Small intestine (tissue), 7 donors: ENCODE data around the gene GOLGA8B. TPM values are rescaled to one million over a fixed set of nuclear protein-coding genes. Genes with fewer than 3 reads are reported as not detected.
"Not testable (repeated sequence)": the region's sequence is repeated elsewhere in the genome, so short reads cannot be mapped to it uniquely, and the experiment has no call there.

ENCODE experiments used
- DNase-seq, 2 donors: peaks; one replicate each; pipeline versions ENCODE4 v3.0.0 to v3.0.0-alpha.2; 2013
- FAIRE-seq: peaks from 2 replicates; lab custom pipeline; 2012; peaks lifted over from hg19 to GRCh38; lab: Jason Lieb, UNC
- H3K27ac ChIP-seq, 3 donors: one replicate each; pipeline ENCODE4 v1.5.1; 2013; ENCODE audit warnings: low read length in 2 of 3, mild to moderate bottlenecking in 2 of 3, control low read depth in 1 of 3, inconsistent platforms in 1 of 3, low read depth in 1 of 3, moderate library complexity in 1 of 3
- H3K27me3 ChIP-seq, 3 donors: one replicate each; pipeline ENCODE4 v1.6.1; 2013; ENCODE audit warnings: low read length in 3 of 3, inconsistent platforms in 1 of 3; ENCODE audit not compliant: control insufficient read depth in 3 of 3, insufficient read depth in 3 of 3
- H3K36me3 ChIP-seq, 3 donors: one replicate each; pipeline ENCODE4 v1.6.1; 2013; ENCODE audit warnings: low read length in 3 of 3, inconsistent platforms in 1 of 3, low read depth in 1 of 3, mild to moderate bottlenecking in 1 of 3, moderate library complexity in 1 of 3; ENCODE audit not compliant: control insufficient read depth in 3 of 3, insufficient read depth in 2 of 3
- H3K4me1 ChIP-seq, 3 donors: one replicate each; pipeline ENCODE4 v1.6.1; 2013; ENCODE audit warnings: low read length in 2 of 3, inconsistent platforms in 1 of 3, low read depth in 1 of 3, mild to moderate bottlenecking in 1 of 3, moderate library complexity in 1 of 3; ENCODE audit not compliant: control insufficient read depth in 3 of 3, insufficient read depth in 2 of 3
- H3K4me3 ChIP-seq, 3 donors: one replicate each; pipeline ENCODE4 v1.5.1; 2013; ENCODE audit warnings: low read length in 3 of 3, control low read depth in 1 of 3, inconsistent platforms in 1 of 3, low read depth in 1 of 3, mild to moderate bottlenecking in 1 of 3, moderate library complexity in 1 of 3
- H3K9me3 ChIP-seq, 2 donors: one replicate each; pipeline ENCODE4 v1.6.1; 2013; ENCODE audit warnings: low read depth in 1 of 2, low read length in 1 of 2; ENCODE audit not compliant: control insufficient read depth in 2 of 2, insufficient read depth in 1 of 2
- WGBS, 3 donors: extraction: QIAGEN DNeasy Blood & Tissue Kit; methylation state at CpG; one replicate each; pipeline ENCODE4 v1.1.7; 2013; 5-methylcytosine and 5-hydroxymethylcytosine counted together
- polyA plus RNA-seq, 4 donors: library from polyadenylated mRNA; stranded (reverse) in 3 of 4; unstranded in 1 of 4; fragments of 200-250 nt in 3 of 4; fragments of 120-200 nt in 1 of 4; gene quantifications; one replicate each; pipeline versions ENCODE4 v1.2.1 to v1.2.3, GENCODE V29; 2013
- donor health status: healthy with polysubstance abuse.
- donor health status: control.
- donor health status: control.
- donor health status: Bipolar disorder and iron deficiency.
- donor health status: healthy.

Gene GOLGA8B
- polyA plus RNA-seq, 4 donors = 7.6 to 77.4 (median 37.4) TPM

DNA sequence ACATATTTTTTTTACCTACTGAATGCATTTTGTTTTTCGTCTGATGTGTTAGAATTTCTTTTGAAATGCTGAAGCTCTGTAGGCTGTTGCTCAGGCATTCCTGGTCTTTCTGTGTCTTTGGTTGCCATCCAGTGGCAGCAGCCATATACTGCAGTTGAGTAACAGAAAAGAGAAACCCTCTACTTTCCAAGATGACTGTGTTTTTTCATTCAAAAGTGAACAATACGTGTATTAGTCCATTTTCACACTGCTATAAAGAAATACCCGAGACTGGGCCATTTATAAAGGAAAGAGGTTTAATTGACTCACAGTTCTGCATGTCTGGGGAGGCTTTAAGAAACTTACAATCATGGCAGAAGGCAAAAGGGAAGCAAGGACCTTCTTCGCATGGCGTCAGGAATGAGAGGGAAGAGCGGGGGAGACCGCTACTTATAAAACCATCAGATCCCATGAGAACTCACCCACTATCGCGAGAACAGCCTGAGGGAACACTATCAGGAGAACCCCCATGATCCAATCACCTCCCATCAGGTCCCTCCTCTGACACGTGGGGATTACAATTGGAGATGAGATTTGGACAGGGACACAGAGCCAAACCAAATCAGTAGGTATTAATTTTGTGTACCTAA lies 4.7 kb upstream of the GOLGA8B start:
- DNase-seq = peak; percentile 57 to 63
- H3K27ac ChIP-seq = no peak overlapping the region
- no peaks in the 10 kb centered on the region for H3K9me3 ChIP-seq
- peaks cover 0 to 14% (median 0%) of the 10 kb centered on the region in 3 donors for H3K27me3 ChIP-seq
- H3K4me1 ChIP-seq = no peaks in the 10 kb centered on the region
- 13 to 19% (median 15%) methylated on average over 10 of the region's 10 CpGs for WGBS, 3 donors
- H3K4me3 ChIP-seq = no peak overlapping the region
- no peaks in the 10 kb centered on the region for H3K36me3 ChIP-seq
- FAIRE-seq = no peak

DNA sequence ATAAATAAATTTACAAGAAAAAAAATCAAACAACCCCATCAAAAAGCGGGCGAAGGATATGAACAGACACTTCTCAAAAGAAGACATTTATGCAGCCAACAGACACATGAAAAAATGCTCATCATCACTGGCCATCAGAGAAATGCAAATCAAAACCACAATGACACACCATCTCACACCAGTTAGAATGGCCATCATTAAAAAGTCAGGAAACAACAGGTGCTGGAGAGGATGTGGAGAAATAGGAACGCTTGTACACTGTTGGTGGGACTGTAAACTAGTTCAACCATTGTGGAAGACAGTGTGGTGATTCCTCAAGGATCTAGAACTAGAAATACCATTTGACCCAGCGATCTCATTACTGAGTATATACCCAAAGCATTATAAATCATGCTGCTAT lies 2.5 kb upstream of the GOLGA8B start:
- DNase-seq, H3K27ac ChIP-seq, H3K4me1 ChIP-seq, H3K36me3 ChIP-seq, H3K9me3 ChIP-seq, H3K4me3 ChIP-seq, FAIRE-seq: not testable (repeated sequence)
- 78 to 92% (median 89%) methylated on average over 4 of the region's 4 CpGs for WGBS, 3 donors
- peaks cover 0 to 26% (median 0%) of the 10 kb centered on the region in 3 donors for H3K27me3 ChIP-seq

DNA sequence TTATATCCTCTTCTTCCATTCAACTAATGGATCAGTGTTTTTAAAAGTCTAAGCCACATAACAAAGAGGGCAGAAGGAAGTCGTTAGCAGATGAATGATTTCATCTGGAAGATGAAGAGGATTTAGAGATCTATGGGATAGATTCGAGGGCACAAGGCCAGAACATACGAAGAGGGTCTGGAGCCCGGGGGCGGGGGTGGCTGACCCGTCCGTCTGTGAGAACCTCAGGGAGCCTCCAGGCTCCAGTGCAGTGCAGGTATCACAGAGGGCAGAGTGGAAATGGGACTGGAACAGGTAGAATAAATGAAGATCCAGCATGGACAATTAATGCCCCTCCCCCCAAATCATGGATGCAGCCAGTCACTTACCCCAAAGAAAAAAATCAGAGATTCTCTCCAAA lies 1.5 kb upstream of the GOLGA8B start:
- Histone ChIP-seq H3K36me3 (no peaks in the 10 kb centered on the region), H3K27me3 (peaks cover 0 to 26% (median 0%) of the 10 kb centered on the region in 3 donors), H3K4me1 (no peaks in the 10 kb centered on the region), H3K27ac (no peak overlapping the region), H3K9me3 (no peaks in the 10 kb centered on the region), H3K4me3 (no peak overlapping the region)
- DNase-seq = no peak
- 63 to 66% (median 64%) methylated on average over 7 of the region's 7 CpGs for WGBS, 3 donors
- FAIRE-seq = no peak

DNA sequence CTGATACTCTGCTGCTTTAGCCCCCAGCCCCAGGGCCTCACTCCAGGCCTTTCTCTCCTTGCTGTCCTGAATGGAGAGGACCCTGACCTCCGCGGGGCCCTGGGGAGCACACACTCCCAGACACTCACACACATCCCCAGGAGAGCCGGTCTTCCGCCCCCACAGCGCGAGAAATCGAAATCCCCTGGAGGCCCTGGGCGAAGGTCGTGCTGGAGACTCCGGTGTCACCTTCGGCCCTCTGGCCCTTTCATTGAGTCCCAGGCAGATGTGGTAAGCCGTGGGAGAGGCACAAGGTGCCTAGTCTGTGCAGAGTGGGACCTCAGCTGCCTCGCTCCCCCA lies 848 bp upstream of the GOLGA8B start:
- DNase-seq (peak; percentile 34 to 60), FAIRE-seq (no peak)
- 24 to 36% (median 29%) methylated on average over 13 of the region's 13 CpGs for WGBS, 3 donors
- H3K36me3 ChIP-seq = no peaks in the 10 kb centered on the region
- no peaks in the 10 kb centered on the region for H3K4me1 ChIP-seq
- peaks cover 0 to 26% (median 0%) of the 10 kb centered on the region in 3 donors for H3K27me3 ChIP-seq
- H3K9me3 ChIP-seq = no peaks in the 10 kb centered on the region
- peak overlapping the region in 1 of 3 donors; percentile 77 for H3K27ac ChIP-seq
- peak overlapping the region in 2 of 3 donors; percentile 46 to 87 for H3K4me3 ChIP-seq

DNA sequence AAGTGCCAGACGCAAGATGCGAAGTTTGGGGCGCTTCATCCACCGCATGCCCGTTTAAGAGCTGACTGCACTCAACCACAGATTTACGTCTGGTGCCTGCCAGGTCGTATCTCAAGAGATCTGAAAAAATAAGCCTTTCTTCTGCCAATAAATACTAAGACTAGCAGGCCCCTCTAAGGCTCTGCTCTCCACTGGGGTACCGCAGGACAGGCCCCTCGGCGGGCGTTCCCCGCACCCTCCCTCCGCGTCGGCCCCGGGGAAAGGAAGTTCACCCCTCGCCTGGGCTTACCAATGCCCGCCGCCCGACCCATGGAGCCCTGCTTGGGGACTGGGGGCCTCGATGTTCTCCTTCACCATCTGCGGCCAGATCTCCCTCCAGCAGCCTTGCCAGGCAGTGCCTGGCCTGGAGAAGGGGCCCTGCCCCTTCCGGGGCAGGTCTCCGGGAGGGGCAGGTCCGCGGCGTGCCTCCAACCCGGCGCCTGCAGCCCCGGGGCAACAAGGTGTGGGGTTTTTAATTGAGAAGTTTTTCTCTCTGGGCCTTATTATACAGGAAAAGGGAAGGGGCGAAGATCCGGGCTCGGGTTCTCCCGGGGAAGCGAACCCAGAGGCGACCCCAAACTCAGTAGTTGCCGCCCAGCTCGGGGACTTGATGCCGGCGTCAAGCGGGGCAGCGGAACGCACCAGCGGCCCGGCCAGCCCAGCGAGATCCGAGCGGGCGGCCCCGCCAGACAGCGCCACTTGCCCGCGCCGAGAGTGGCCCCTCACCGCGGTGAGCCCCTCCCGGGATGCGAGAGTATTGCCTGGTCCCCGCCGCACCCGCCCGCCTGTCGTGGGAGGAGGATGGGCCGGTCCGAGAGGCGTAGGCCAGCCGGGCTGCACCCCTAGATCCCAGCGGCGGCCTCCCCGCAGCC lies 735 bp downstream of the GOLGA8B start:
- WGBS, 3 donors = 1 to 3% (median 2%) methylated on average over 43 to 70 of the region's 70 CpGs
- no peak for FAIRE-seq
- peak overlapping the region in 1 of 3 donors; percentile 77 for H3K27ac ChIP-seq

DNA sequence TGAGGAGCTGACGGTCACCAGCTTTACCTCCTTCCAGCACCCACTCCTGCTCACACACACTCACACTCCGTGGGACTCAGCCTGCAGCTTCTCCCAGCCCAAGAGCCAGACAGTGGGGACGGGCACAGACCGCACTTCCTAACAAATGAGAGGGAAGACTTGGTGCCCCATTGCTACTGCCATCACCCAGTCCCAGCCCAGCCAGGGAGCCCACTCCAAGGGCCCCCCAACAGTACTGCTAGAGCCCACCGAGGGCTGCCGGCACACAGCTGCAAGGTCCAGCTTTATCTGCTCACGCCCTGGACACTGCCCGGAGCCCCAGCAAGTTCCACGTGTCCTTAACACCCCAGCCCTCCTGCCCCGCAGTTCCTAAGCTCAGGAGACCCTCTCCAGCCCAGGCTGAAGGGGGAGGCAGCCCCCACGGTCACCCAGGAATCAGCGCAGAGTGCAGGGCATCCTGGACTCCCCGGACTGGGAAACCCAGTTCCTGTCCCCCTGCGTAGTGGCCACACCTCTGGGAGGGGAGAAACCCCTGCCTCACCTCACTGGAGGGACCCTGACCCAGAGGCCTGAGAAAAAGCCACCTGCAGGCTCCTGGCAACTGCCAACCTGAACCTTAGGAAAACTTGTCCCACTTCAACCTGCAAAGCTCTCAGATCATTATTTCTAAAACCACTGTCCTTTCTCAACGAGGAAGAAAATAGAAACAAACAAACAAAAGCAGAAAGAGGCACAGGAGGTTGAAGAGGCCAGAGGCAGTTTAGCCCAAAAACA lies 1.6 kb downstream of the GOLGA8B start:
- peak overlapping the region in 2 of 3 donors; percentile 46 to 87 for H3K4me3 ChIP-seq
- H3K36me3 ChIP-seq, H3K4me1 ChIP-seq, FAIRE-seq, DNase-seq, H3K9me3 ChIP-seq, H3K27ac ChIP-seq: not testable (repeated sequence)
- WGBS, 3 donors = 63 to 73% (median 65%) methylated on average over 13 to 15 of the region's 15 CpGs
- H3K27me3 ChIP-seq = peaks cover 0 to 23% (median 0%) of the 10 kb centered on the region in 3 donors

More for the DNA sequence above, 735 bp downstream of the GOLGA8B start:
- H3K4me3 ChIP-seq = peak overlapping the region; percentile 46 to 87 (median 87)
- no peaks in the 10 kb centered on the region for H3K4me1 ChIP-seq
- no peaks in the 10 kb centered on the region for H3K36me3 ChIP-seq
- H3K27me3 ChIP-seq = peaks cover 0 to 23% (median 0%) of the 10 kb centered on the region in 3 donors
- peak; percentile 41 to 42 for DNase-seq
- no peaks in the 10 kb centered on the region for H3K9me3 ChIP-seq

DNA sequence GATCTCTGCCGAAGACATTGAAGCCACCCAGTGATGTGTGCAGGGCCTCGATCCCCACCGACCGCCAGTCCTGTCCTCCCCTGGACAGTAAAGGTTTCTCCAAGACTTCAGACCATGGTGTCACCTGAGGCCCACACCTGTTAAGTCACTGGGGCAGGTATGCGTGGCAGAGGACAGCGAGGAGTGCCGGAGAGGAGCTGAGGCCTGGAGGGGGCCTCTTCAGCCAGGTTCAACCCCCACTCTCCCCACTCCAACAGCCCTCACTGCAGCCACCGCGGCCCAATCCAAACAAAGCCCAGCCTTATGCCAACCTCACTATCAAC lies 2.4 kb downstream of the GOLGA8B start:
- H3K36me3 ChIP-seq = no peaks in the 10 kb centered on the region
- FAIRE-seq (no peak), DNase-seq (no peak)
- no peaks in the 10 kb centered on the region for H3K9me3 ChIP-seq
- H3K4me1 ChIP-seq = no peaks in the 10 kb centered on the region
- WGBS, 3 donors = 86 to 93% (median 93%) methylated on average over 9 of the region's 9 CpGs
- H3K27ac ChIP-seq = no peak overlapping the region
- H3K27me3 ChIP-seq = peaks cover 0 to 23% (median 0%) of the 10 kb centered on the region in 3 donors
- H3K4me3 ChIP-seq = no peak overlapping the region
